Testis (tissue), 2 donors: ENCODE data around the gene SDK2.

Experiments
- POLR2A ChIP-seq: fragments of 450-650 bp; IDR thresholded peaks from one replicate; pipeline ENCODE4 v1.6.1; 2017; ENCODE audit warnings: antibody characterized with exemption, mild to moderate bottlenecking, moderate library complexity
- TF ChIP-seq, protein P1 (sequence below), 3 experiments: fragments of 450-650 bp in 2 of 3; fragments of 200-600 bp in 1 of 3; sonication (generic) in 1 of 3; IDR thresholded peaks; one replicate each; pipeline ENCODE4 v1.5.1; 2016 to 2019; ENCODE audit warnings: antibody characterized with exemption in 3 of 3, mild to moderate bottlenecking in 2 of 3, moderate library complexity in 1 of 3

DNA sequence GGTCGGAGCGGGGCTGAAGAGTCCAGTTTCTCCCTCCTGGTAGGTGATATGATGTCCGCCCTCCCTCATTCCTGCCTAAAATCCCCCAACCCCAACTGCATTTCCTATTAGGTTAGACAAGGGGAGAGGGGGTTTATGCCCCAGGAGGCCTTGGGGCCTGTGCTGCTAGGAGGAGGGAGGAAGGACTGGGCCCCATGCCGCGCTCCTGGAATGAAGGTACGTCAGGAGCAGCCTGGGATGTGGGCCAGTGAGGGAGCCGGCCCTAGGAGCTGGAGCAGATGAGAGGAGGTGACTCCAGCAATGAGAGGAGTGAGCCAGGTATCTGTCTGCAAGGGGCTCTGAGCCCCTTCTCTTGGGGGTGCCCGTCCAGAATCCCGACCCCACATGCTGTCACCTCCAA is 285.6 kb downstream of the SDK2 start:
- TF ChIP-seq, protein P1, sequence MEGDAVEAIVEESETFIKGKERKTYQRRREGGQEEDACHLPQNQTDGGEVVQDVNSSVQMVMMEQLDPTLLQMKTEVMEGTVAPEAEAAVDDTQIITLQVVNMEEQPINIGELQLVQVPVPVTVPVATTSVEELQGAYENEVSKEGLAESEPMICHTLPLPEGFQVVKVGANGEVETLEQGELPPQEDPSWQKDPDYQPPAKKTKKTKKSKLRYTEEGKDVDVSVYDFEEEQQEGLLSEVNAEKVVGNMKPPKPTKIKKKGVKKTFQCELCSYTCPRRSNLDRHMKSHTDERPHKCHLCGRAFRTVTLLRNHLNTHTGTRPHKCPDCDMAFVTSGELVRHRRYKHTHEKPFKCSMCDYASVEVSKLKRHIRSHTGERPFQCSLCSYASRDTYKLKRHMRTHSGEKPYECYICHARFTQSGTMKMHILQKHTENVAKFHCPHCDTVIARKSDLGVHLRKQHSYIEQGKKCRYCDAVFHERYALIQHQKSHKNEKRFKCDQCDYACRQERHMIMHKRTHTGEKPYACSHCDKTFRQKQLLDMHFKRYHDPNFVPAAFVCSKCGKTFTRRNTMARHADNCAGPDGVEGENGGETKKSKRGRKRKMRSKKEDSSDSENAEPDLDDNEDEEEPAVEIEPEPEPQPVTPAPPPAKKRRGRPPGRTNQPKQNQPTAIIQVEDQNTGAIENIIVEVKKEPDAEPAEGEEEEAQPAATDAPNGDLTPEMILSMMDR (IDR thresholded peaks at IDR 0.05), result no peak
- TF ChIP-seq POLR2A, result no peak
